ENCODE data around the gene SF3B2.

The SF3B2 gene

GRCh38 chr11:66047541-66048365 is 4.4 kb upstream of the SF3B2 start:
- Histone ChIP-seq H3K9ac (ENCODE audit: low read depth in 1 of 2, low read length in 2 of 2) (no peak overlapping the region), H3K4me1 (ENCODE audit: control insufficient read depth in 2 of 2, insufficient read depth in 2 of 2, low read length in 2 of 2) (peaks cover 9 to 14% of the 10 kb centered on the region in 2 donors), H3K36me3 (ENCODE audit: control insufficient read depth in 2 of 2, insufficient read depth in 2 of 2, low read length in 2 of 2) (no peaks in the 10 kb centered on the region), H3K9me3 (ENCODE audit: control insufficient read depth in 2 of 2, low read length in 2 of 2) (no peaks in the 10 kb centered on the region), H3K4me3 (ENCODE audit: low read length in 2 of 2) (no peak overlapping the region), H3K27me3 (ENCODE audit: control insufficient read depth in 2 of 2, insufficient read depth in 2 of 2, low read length in 2 of 2) (peaks cover 3 to 6% of the 10 kb centered on the region in 2 donors), H3K27ac (ENCODE audit: low read depth in 2 of 2, low read length in 2 of 2) (no peak overlapping the region)

- Histone ChIP-seq H3K9me3 (ENCODE audit: control insufficient read depth in 2 of 2, low read length in 2 of 2) (no peaks in the 10 kb centered on the region), H3K27me3 (ENCODE audit: control insufficient read depth in 2 of 2, insufficient read depth in 2 of 2, low read length in 2 of 2) (peaks cover 3 to 6% of the 10 kb centered on the region in 2 donors), H3K4me1 (ENCODE audit: control insufficient read depth in 2 of 2, insufficient read depth in 2 of 2, low read length in 2 of 2) (peaks cover 18 to 23% of the 10 kb centered on the region in 2 donors), H3K9ac (ENCODE audit: low read depth in 1 of 2, low read length in 2 of 2) (no peak within 1 kb of the TSS), H3K4me3 (ENCODE audit: low read length in 2 of 2) (no peak within 1 kb of the TSS), H3K36me3 (ENCODE audit: control insufficient read depth in 2 of 2, insufficient read depth in 2 of 2, low read length in 2 of 2) (no peaks in the 10 kb centered on the region), H3K27ac (ENCODE audit: low read depth in 2 of 2, low read length in 2 of 2) (no peak within 1 kb of the TSS)
These were observed 3.4 kb upstream of the SF3B2 start, which contains the start of gene GAL3ST3 for GRCh38 chr11:66048547-66049323. TSS of gene GAL3ST3 (minus strand) at chr11:66049161. CDS start at chr11:66045415, 3,746 bp downstream.

GRCh38 chr11:66050581-66051231 is 1.5 kb upstream of the SF3B2 start:
- peak overlapping the region; percentile 83 to 84 for H3K9ac ChIP-seq (ENCODE audit: low read depth in 1 of 2, low read length in 2 of 2)
- H3K36me3 ChIP-seq (ENCODE audit: control insufficient read depth in 2 of 2, insufficient read depth in 2 of 2, low read length in 2 of 2) = peaks cover 11 to 12% of the 10 kb centered on the region in 2 donors
- H3K4me3 ChIP-seq (ENCODE audit: low read length in 2 of 2) = peak overlapping the region; percentile 94 to 97
- peaks cover 3 to 6% of the 10 kb centered on the region in 2 donors for H3K27me3 ChIP-seq (ENCODE audit: control insufficient read depth in 2 of 2, insufficient read depth in 2 of 2, low read length in 2 of 2)
- H3K4me1 ChIP-seq (ENCODE audit: control insufficient read depth in 2 of 2, insufficient read depth in 2 of 2, low read length in 2 of 2) = peaks cover 18 to 23% of the 10 kb centered on the region in 2 donors
- peak overlapping the region; percentile 89 to 92 for H3K27ac ChIP-seq (ENCODE audit: low read depth in 2 of 2, low read length in 2 of 2)
- H3K9me3 ChIP-seq (ENCODE audit: control insufficient read depth in 2 of 2, low read length in 2 of 2) = no peaks in the 10 kb centered on the region

- Histone ChIP-seq H3K4me1 (ENCODE audit: control insufficient read depth in 2 of 2, insufficient read depth in 2 of 2, low read length in 2 of 2) (peaks cover 18 to 23% of the 10 kb centered on the region in 2 donors), H3K36me3 (ENCODE audit: control insufficient read depth in 2 of 2, insufficient read depth in 2 of 2, low read length in 2 of 2) (peaks cover 13 to 17% of the 10 kb centered on the region in 2 donors), H3K9me3 (ENCODE audit: control insufficient read depth in 2 of 2, low read length in 2 of 2) (no peaks in the 10 kb centered on the region), H3K9ac (ENCODE audit: low read depth in 1 of 2, low read length in 2 of 2) (peak overlapping the region; percentile 83 to 84), H3K4me3 (ENCODE audit: low read length in 2 of 2) (peak overlapping the region; percentile 94 to 97), H3K27ac (ENCODE audit: low read depth in 2 of 2, low read length in 2 of 2) (peak overlapping the region; percentile 89 to 92), H3K27me3 (ENCODE audit: control insufficient read depth in 2 of 2, insufficient read depth in 2 of 2, low read length in 2 of 2) (peaks cover 2 to 3% of the 10 kb centered on the region in 2 donors)
These were observed 796 bp upstream of the SF3B2 start for GRCh38 chr11:66051371-66051765.

GRCh38 chr11:66052664-66052982 is 459 bp downstream of the SF3B2 start:
- peaks cover 18 to 23% of the 10 kb centered on the region in 2 donors for H3K4me1 ChIP-seq (ENCODE audit: control insufficient read depth in 2 of 2, insufficient read depth in 2 of 2, low read length in 2 of 2)
- H3K36me3 ChIP-seq (ENCODE audit: control insufficient read depth in 2 of 2, insufficient read depth in 2 of 2, low read length in 2 of 2) = peaks cover 21 to 28% of the 10 kb centered on the region in 2 donors
- H3K9me3 ChIP-seq (ENCODE audit: control insufficient read depth in 2 of 2, low read length in 2 of 2) = no peaks in the 10 kb centered on the region
- peak overlapping the region; percentile 94 to 97 for H3K4me3 ChIP-seq (ENCODE audit: low read length in 2 of 2)
- no peaks in the 10 kb centered on the region for H3K27me3 ChIP-seq (ENCODE audit: control insufficient read depth in 2 of 2, insufficient read depth in 2 of 2, low read length in 2 of 2)
- peak overlapping the region; percentile 83 to 89 for H3K9ac ChIP-seq (ENCODE audit: low read depth in 1 of 2, low read length in 2 of 2)
- peak overlapping the region; percentile 89 to 92 for H3K27ac ChIP-seq (ENCODE audit: low read depth in 2 of 2, low read length in 2 of 2)

DNA sequence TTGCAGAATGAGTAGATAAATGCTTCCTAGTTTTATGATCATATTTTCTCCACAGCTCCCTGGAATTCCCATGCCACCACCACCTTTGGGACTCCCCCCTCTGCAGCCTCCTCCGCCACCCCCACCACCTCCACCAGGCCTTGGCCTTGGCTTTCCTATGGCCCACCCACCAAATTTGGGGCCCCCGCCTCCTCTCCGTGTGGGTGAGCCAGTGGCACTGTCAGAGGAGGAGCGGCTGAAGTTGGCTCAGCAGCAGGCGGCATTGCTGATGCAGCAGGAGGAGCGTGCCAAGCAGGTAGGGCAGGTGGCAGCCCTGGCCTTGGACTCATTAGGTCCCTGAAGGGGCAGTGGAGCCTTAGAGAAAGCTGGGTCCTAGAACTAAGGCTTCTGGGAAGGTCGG is 2.9 kb downstream of the SF3B2 start:
- no peaks in the 10 kb centered on the region for H3K9me3 ChIP-seq (ENCODE audit: control insufficient read depth in 2 of 2, low read length in 2 of 2)
- no peak overlapping the region for H3K4me3 ChIP-seq (ENCODE audit: low read length in 2 of 2)
- H3K4me1 ChIP-seq (ENCODE audit: control insufficient read depth in 2 of 2, insufficient read depth in 2 of 2, low read length in 2 of 2) = peaks cover 18 to 23% of the 10 kb centered on the region in 2 donors
- no peak overlapping the region for H3K9ac ChIP-seq (ENCODE audit: low read depth in 1 of 2, low read length in 2 of 2)
- H3K27ac ChIP-seq (ENCODE audit: low read depth in 2 of 2, low read length in 2 of 2) = no peak overlapping the region
- no peaks in the 10 kb centered on the region for H3K27me3 ChIP-seq (ENCODE audit: control insufficient read depth in 2 of 2, insufficient read depth in 2 of 2, low read length in 2 of 2)
- peaks cover 43 to 50% of the 10 kb centered on the region in 2 donors for H3K36me3 ChIP-seq (ENCODE audit: control insufficient read depth in 2 of 2, insufficient read depth in 2 of 2, low read length in 2 of 2)

DNA sequence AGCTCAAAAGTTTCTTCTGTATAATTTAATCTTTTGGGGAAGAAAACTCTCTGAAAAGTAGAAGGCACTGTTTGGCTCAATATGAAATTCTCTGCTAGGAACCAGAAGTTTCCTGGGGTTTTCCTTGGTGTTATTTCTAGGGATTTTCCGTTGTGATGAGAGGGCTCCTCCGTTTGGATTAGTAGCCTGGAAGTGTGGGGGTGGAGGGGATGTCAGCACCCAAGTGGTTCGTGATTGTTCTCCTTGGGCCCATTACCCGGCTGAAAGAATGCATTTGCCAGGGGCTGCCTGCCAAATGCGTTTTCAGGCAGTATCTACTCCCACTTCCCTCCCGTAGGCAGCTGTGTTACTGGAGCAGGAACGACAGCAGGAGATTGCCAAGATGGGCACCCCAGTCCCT is 4.3 kb downstream of the SF3B2 start:
- no peak overlapping the region for H3K9ac ChIP-seq (ENCODE audit: low read depth in 1 of 2, low read length in 2 of 2)
- H3K4me3 ChIP-seq (ENCODE audit: low read length in 2 of 2) = no peak overlapping the region
- peaks cover 58 to 65% of the 10 kb centered on the region in 2 donors for H3K36me3 ChIP-seq (ENCODE audit: control insufficient read depth in 2 of 2, insufficient read depth in 2 of 2, low read length in 2 of 2)
- no peaks in the 10 kb centered on the region for H3K27me3 ChIP-seq (ENCODE audit: control insufficient read depth in 2 of 2, insufficient read depth in 2 of 2, low read length in 2 of 2)
- H3K9me3 ChIP-seq (ENCODE audit: control insufficient read depth in 2 of 2, low read length in 2 of 2) = no peaks in the 10 kb centered on the region
- H3K4me1 ChIP-seq (ENCODE audit: control insufficient read depth in 2 of 2, insufficient read depth in 2 of 2, low read length in 2 of 2) = peaks cover 10 to 15% of the 10 kb centered on the region in 2 donors
- no peak overlapping the region for H3K27ac ChIP-seq (ENCODE audit: low read depth in 2 of 2, low read length in 2 of 2)

- no peak overlapping the region for H3K4me3 ChIP-seq (ENCODE audit: low read length in 2 of 2)
- H3K27me3 ChIP-seq (ENCODE audit: control insufficient read depth in 2 of 2, insufficient read depth in 2 of 2, low read length in 2 of 2) = no peaks in the 10 kb centered on the region
- peaks cover 84 to 86% of the 10 kb centered on the region in 2 donors for H3K36me3 ChIP-seq (ENCODE audit: control insufficient read depth in 2 of 2, insufficient read depth in 2 of 2, low read length in 2 of 2)
- H3K9me3 ChIP-seq (ENCODE audit: control insufficient read depth in 2 of 2, low read length in 2 of 2) = no peaks in the 10 kb centered on the region
- H3K9ac ChIP-seq (ENCODE audit: low read depth in 1 of 2, low read length in 2 of 2) = no peak overlapping the region
- no peak overlapping the region for H3K27ac ChIP-seq (ENCODE audit: low read depth in 2 of 2, low read length in 2 of 2)
- H3K4me1 ChIP-seq (ENCODE audit: control insufficient read depth in 2 of 2, insufficient read depth in 2 of 2, low read length in 2 of 2) = no peaks in the 10 kb centered on the region
These were observed 8.0 kb downstream of the SF3B2 start for GRCh38 chr11:66059966-66060680.

DNA sequence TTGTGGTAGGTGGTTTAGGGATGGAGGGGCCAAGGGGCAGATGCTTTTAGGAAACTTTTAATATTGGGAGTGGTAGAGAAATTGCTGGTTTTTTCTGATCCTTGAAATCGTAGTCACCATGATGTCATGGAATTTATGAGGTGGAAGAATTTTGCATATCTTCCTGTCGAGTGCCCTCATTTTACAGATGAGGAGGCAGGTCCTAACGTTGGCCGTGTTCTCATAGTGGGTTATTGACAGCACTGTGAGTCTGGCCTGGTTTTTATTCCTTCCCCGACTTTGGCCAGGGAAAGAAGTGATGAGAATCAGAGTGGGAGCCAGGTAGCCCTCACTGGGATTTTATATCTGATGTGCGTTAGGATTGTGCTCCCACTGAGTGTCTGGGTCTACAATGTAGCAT is 9.1 kb downstream of the SF3B2 start:
- Histone ChIP-seq H3K4me1 (ENCODE audit: control insufficient read depth in 2 of 2, insufficient read depth in 2 of 2, low read length in 2 of 2) (no peaks in the 10 kb centered on the region), H3K9me3 (ENCODE audit: control insufficient read depth in 2 of 2, low read length in 2 of 2) (no peaks in the 10 kb centered on the region), H3K27ac (ENCODE audit: low read depth in 2 of 2, low read length in 2 of 2) (no peak overlapping the region), H3K36me3 (ENCODE audit: control insufficient read depth in 2 of 2, insufficient read depth in 2 of 2, low read length in 2 of 2) (peaks cover 79 to 85% of the 10 kb centered on the region in 2 donors), H3K9ac (ENCODE audit: low read depth in 1 of 2, low read length in 2 of 2) (no peak overlapping the region), H3K4me3 (ENCODE audit: low read length in 2 of 2) (no peak overlapping the region), H3K27me3 (ENCODE audit: control insufficient read depth in 2 of 2, insufficient read depth in 2 of 2, low read length in 2 of 2) (no peaks in the 10 kb centered on the region)

All from mucosa of rectum (tissue), 2 donors.